Aorta (tissue), 5 donors: ENCODE measurements around the gene NAXE. TPM values are rescaled to one million over a fixed set of nuclear protein-coding genes. Genes with fewer than 3 reads are reported as not detected.

Experiments used
- ATAC-seq: fragments of 200-7000 bp; cut with Tn5 transposase; one replicate; pipeline ENCODE4 v1.9.1; 2022; ENCODE audit warnings: moderate library complexity; ENCODE audit not compliant: low FRiP score
- DNase-seq, 2 donors: peaks; one replicate each; pipeline ENCODE4 v3.0.0-alpha.2; 2020
- H3K27ac ChIP-seq, 2 donors: one replicate each; pipeline ENCODE4 v1.5.1; 2013; ENCODE audit warnings: low read length in 2 of 2, mild to moderate bottlenecking in 2 of 2, moderate library complexity in 2 of 2, control low read depth in 1 of 2, inconsistent platforms in 1 of 2, low read depth in 1 of 2
- H3K27me3 ChIP-seq, 2 donors: one replicate each; pipeline ENCODE4 v1.6.1; 2013; ENCODE audit warnings: control low read depth in 1 of 2, low read length in 1 of 2, mild to moderate bottlenecking in 1 of 2, moderate library complexity in 1 of 2; ENCODE audit not compliant: insufficient read depth in 2 of 2, control insufficient read depth in 1 of 2
- H3K36me3 ChIP-seq, 2 donors: one replicate each; pipeline ENCODE4 v1.6.1; 2013; ENCODE audit warnings: control low read depth in 1 of 2, low read length in 1 of 2, mild to moderate bottlenecking in 1 of 2; ENCODE audit not compliant: insufficient read depth in 2 of 2, control insufficient read depth in 1 of 2
- H3K4me1 ChIP-seq, 2 donors: one replicate each; pipeline ENCODE4 v1.6.1; 2013; ENCODE audit warnings: low read length in 2 of 2, control low read depth in 1 of 2, mild to moderate bottlenecking in 1 of 2, moderate library complexity in 1 of 2; ENCODE audit not compliant: insufficient read depth in 2 of 2, control insufficient read depth in 1 of 2
- H3K4me3 ChIP-seq, 2 donors: one replicate each; pipeline ENCODE4 v1.5.1; 2013; ENCODE audit warnings: low read length in 2 of 2, control low read depth in 1 of 2, mild to moderate bottlenecking in 1 of 2
- H3K9me3 ChIP-seq: one replicate; pipeline ENCODE4 v1.6.1; 2013; ENCODE audit warnings: mild to moderate bottlenecking, low read length; ENCODE audit not compliant: control insufficient read depth
- WGBS, 2 donors: extraction: QIAGEN DNeasy Blood & Tissue Kit; methylation state at CpG; one replicate each; pipeline ENCODE4 v1.1.7; 2013; 5-methylcytosine and 5-hydroxymethylcytosine counted together
- intact Hi-C, 2 donors: fragments of 100-400 bp; cut with DNase I; formaldehyde crosslinking; loops; one replicate each; pipeline versions ENCODE4 v1.14.2 to v1.15.0; 2022
- polyA plus RNA-seq, 2 donors: library from polyadenylated mRNA; stranded (reverse); fragments of 200-250 nt; gene quantifications; one replicate each; pipeline ENCODE4 v1.2.3, GENCODE V29; 2013
- total RNA-seq, 2 donors: library from RNA; stranded (reverse); fragmentation: NEBNext Ultra II Directional; extraction: Animal tissue kit (Norgen Biotek cat#: 25700); gene quantifications; one replicate each; pipeline ENCODE4 v1.2.1, GENCODE V29; 2021
- donor health status: healthy with polysubstance abuse.
- donor health status: Bipolar disorder and iron deficiency.
- donor health status: DM: no; HTN: no; CAD: no.
- donor health status: DM: no; HTN: no; CAD: no.
- donor health status: DM: yes; HTN: yes; CAD: no.

Gene NAXE
- total and polyA plus RNA-seq, 4 donors, result 41.5 to 69.4 (median 56.8) TPM

- Histone ChIP-seq H3K27me3 (no peaks in the 10 kb centered on the region), H3K4me1 (no peaks in the 10 kb centered on the region), H3K36me3 (no peaks in the 10 kb centered on the region), H3K4me3 (no peak overlapping the region), H3K9me3 (no peaks in the 10 kb centered on the region), H3K27ac (no peak overlapping the region)
- DNase-seq (no peak), ATAC-seq (no peak)
- intact Hi-C loops, result no loop called here
- 84 to 90% methylated on average over 5 of the region's 5 CpGs for WGBS, 2 donors
These were observed 31.7 kb upstream of the NAXE start for GRCh38 chr1:156559797-156560385.

DNA sequence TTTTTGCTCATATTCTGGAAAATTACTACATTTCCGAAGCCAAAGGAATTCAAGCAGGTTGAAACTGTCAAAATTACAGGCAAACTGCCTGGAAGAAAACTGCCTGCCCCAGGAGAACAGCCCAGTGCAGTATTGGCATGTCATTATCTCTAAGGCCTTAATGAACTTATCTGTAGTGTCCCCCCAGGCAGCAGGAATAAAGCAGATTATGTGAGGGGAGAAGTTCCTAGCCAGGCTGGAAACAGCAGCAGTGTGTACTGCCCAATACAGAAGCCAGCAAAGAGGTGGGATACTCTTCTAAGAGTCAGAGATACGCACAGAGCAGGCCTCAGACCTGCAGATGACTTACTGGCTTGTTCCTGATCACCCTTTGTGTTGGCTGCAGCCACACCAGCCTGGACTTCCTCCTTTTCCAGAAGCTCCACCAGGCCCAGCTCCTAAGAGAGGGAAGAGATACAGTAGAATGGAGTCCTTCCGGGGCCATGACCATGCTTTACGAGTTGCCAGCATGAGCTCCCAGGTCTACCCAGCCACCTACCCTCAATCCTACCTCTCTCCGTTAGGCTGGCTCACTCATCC is 30.9 kb upstream of the NAXE start:
- Histone ChIP-seq H3K9me3 (no peaks in the 10 kb centered on the region), H3K27ac (no peak overlapping the region), H3K4me1 (no peaks in the 10 kb centered on the region), H3K27me3 (no peaks in the 10 kb centered on the region), H3K4me3 (no peak overlapping the region), H3K36me3 (no peaks in the 10 kb centered on the region)
- peak in 1 of 2 donors; percentile 1 for DNase-seq
- intact Hi-C loops, result no loop called here
- 76 to 77% methylated on average over 5 of the region's 5 CpGs for WGBS, 2 donors
- ATAC-seq, result no peak

- ATAC-seq (no peak), DNase-seq (peak in 1 of 2 donors; percentile 13)
- 77 to 82% methylated on average over 2 of the region's 2 CpGs for WGBS, 2 donors
- Histone ChIP-seq H3K4me3 (no peak overlapping the region), H3K27ac (no peak overlapping the region), H3K4me1 (no peaks in the 10 kb centered on the region), H3K27me3 (no peaks in the 10 kb centered on the region), H3K9me3 (no peaks in the 10 kb centered on the region), H3K36me3 (no peaks in the 10 kb centered on the region)
- intact Hi-C loops, result no loop called here
These were observed 26.1 kb upstream of the NAXE start for GRCh38 chr1:156565519-156565918.

- DNase-seq (peak; percentile 15 to 20), ATAC-seq (no peak)
- H3K4me3 ChIP-seq, result no peak overlapping the region
- H3K4me1 ChIP-seq, result no peaks in the 10 kb centered on the region
- H3K27ac ChIP-seq, result no peak overlapping the region
- no peaks in the 10 kb centered on the region for H3K9me3 ChIP-seq
- 83 to 89% methylated on average over 4 of the region's 4 CpGs for WGBS, 2 donors
- H3K27me3 ChIP-seq, result no peaks in the 10 kb centered on the region
- no peaks in the 10 kb centered on the region for H3K36me3 ChIP-seq
- intact Hi-C loops, result no loop called here
These were observed 25.1 kb upstream of the NAXE start for GRCh38 chr1:156566436-156566835.

GRCh38 chr1:156571261-156571852 is 20.2 kb upstream of the NAXE start:
- Histone ChIP-seq H3K27me3 (no peaks in the 10 kb centered on the region), H3K36me3 (no peaks in the 10 kb centered on the region), H3K4me3 (no peak overlapping the region), H3K27ac (no peak overlapping the region), H3K9me3 (no peaks in the 10 kb centered on the region), H3K4me1 (no peaks in the 10 kb centered on the region)
- ATAC-seq (no peak), DNase-seq (no peak)
- WGBS, 2 donors, result 2 to 3% methylated on average over 4 of the region's 4 CpGs
- intact Hi-C loops, result no loop called here

DNA sequence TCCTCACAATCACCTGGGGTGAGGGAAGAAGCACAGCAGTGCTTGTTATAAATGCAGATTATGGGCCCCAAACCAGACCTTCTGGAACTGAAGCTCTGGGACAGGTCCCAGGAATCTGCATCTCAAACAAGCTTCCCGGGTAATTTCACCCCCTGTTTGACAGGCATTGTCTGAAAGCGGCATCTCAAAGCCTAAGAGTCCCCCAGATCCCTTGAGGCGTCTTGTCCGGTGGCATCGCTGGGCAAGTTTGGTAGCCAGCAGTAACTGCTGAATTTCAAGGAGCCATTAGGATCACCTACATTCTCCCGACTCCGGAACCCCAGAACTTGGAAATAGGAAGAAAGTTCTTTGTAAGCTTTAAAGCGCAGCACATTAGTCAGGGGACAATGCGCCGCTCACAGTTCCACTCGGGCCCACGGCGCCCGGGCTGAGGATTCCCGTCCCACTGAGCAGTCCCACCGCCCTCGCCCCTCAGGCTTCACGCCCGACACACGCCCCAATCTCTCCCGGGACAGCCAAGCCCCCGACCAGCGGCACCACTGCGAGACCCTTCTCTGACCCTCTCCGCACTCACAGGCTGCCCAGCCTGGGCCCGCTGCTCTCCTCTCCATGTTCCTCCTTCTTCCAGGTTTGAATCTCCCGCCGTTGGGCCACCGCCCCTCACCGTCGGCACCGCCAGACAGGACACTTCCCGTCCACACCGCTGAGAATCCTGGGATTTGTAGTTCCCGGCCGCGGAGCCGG is 19.5 kb upstream of the NAXE start, which contains the start of gene IQGAP3:
IQGAP3 (minus strand) TSS at position 647 of the 744 bp plus-strand sequence; CDS start at position 611, 36 bp downstream.
- Histone ChIP-seq H3K27me3 (no peaks in the 10 kb centered on the region), H3K27ac (no peak within 1 kb of the TSS), H3K9me3 (no peaks in the 10 kb centered on the region), H3K4me3 (no peak within 1 kb of the TSS), H3K36me3 (no peaks in the 10 kb centered on the region), H3K4me1 (no peaks in the 10 kb centered on the region)
- 1% methylated on average over 37 to 38 of the region's 38 CpGs for WGBS, 2 donors
- intact Hi-C loops, result no loop called here
- DNase-seq (peak; percentile 92 to 94), ATAC-seq (peak; percentile 92)

DNA sequence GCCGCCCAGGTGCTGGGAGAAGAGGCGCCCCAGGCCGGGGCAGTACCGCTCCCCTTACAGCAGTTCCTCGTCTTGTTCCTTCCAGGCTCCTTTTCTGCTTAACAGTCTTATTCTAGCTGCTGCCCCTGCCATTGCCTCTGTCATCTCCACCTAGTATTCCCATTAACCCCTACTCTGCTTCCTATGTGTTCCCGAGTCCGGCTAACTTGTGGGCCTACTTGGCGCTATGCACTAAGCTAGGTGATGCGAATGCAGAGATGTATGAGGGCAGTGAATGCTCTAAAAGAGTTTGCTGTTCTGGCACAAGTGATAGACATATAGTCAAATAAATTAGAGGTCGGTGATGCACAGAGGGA is 18.9 kb upstream of the NAXE start:
- Histone ChIP-seq H3K27ac (no peak overlapping the region), H3K36me3 (no peaks in the 10 kb centered on the region), H3K4me3 (no peak overlapping the region), H3K9me3 (no peaks in the 10 kb centered on the region), H3K4me1 (no peaks in the 10 kb centered on the region), H3K27me3 (no peaks in the 10 kb centered on the region)
- WGBS, 2 donors, result 23 to 28% methylated on average over 9 to 10 of the region's 10 CpGs
- intact Hi-C loops, result no loop called here
- DNase-seq (no peak), ATAC-seq (no peak)

DNA sequence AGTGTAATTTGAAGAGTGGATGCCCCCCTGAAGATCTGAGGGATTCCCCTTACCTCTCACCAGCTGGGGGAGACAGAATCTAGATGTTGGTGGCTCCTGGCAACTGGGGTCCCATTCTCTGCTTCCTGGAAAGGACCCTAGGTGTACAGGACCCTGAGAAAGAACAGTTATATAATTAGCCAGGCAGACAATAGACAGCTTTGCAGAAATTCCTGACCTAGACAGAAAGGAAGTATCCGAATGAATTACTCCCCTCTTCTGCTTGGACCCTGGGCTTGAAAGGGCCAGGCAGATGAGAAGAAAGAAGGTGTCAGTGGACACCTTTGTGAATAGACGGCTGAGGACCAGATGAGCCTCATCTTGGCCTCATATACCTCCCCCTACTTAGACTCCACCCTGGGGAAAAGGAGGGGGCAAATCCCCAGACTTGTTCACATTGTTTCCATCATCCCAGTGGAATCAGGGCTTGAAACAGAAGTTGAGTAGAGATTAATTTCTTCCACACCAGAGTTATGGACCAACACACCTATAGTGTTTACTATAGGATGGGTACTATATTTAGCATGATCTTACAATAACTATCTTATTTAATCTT is 17.4 kb upstream of the NAXE start:
- H3K36me3 ChIP-seq, result no peaks in the 10 kb centered on the region
- no peak for ATAC-seq
- no peak for DNase-seq
- 53 to 55% methylated on average over 2 of the region's 2 CpGs for WGBS, 2 donors
- no peaks in the 10 kb centered on the region for H3K4me1 ChIP-seq
- H3K27ac ChIP-seq, result no peak overlapping the region
- H3K9me3 ChIP-seq, result no peaks in the 10 kb centered on the region
- H3K4me3 ChIP-seq, result no peak overlapping the region
- intact Hi-C loops, result no loop called here
- H3K27me3 ChIP-seq, result no peaks in the 10 kb centered on the region
